ENCODE results near the gene ABCC12. TPM values are rescaled to one million over a fixed set of nuclear protein-coding genes. Genes with fewer than 3 reads are reported as not detected.

ABCC12 gene
- total RNA-seq, 1 experiment from 2014 or later = not detected

DNA sequence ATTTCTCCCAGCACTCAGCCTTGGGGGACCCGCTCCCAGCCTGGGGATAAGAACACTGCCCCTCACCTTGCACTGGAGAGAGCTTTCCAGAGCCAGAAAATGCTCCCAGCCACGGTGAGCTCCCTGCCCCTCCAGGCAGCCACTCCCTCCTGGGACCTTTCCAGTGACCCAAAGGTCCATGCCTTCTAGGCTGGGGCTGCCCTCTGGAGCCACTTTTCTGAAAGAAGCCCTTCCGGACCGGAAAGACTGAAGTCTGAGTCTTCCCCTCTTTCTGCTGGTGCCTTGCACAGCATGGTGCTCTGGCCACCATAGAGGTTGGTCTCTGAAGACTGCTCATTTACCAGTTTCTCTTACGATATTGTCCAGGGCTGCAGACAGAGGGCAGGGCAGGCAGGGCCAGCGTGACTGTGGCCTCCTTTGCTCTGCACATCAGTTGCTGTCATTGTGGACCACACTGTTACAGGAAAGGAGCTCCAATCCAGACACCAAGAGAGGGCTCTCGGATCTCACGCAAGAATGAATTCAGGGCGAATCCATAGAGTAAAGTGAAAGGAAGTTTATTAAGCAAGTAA is 7.1 kb upstream of the ABCC12 start (continued):
- TF ChIP-seq ESRRA (CRISPR knock-in tag; IDR thresholded peaks at IDR 0.05; ENCODE audit: borderline replicate concordance) (no peak), HMGXB4 (CRISPR knock-in tag; IDR thresholded peaks at IDR 0.05) (no peak), PRRX2 (CRISPR knock-in tag; IDR thresholded peaks at IDR 0.05) (no peak), ZNF138 (CRISPR knock-in tag; conservative IDR thresholded peaks at IDR 0.05) (no peak), ATF6 (CRISPR knock-in tag; IDR thresholded peaks at IDR 0.05) (no peak), TEAD1 (CRISPR knock-in tag; IDR thresholded peaks at IDR 0.05) (no peak), NFYB (CRISPR knock-in tag; conservative IDR thresholded peaks at IDR 0.05; ENCODE audit: low read depth) (no peak), CBFB (CRISPR knock-in tag; IDR thresholded peaks at IDR 0.05; ENCODE audit: low read depth) (no peak), ERG (CRISPR knock-in tag; IDR thresholded peaks at IDR 0.05) (no peak)

GRCh38 chr16:48161906-48162305 is 6.1 kb upstream of the ABCC12 start:
- H3K4me1 Mint-ChIP-seq = peaks cover 28% of the 10 kb centered on the region
- no peak for ATAC-seq
- CTCF ChIA-PET = interaction anchor here (1.0 kb wide), 1 partner anchor 1020 kb away, joined by 4 read pairs; no protein-coding TSS in a partner anchor

More at GRCh38 chr16:48161906-48162305, 6.1 kb upstream of the ABCC12 start:
- Mint-ChIP-seq H3K9me3 (no peaks in the 10 kb centered on the region), H3K36me3 (no peaks in the 10 kb centered on the region), H3K4me3 (no peak overlapping the region), H3K27me3 (ENCODE audit: low read depth) (peaks cover 7% of the 10 kb centered on the region), H3K27ac (no peak overlapping the region)
- TF ChIP-seq, protein P1, sequence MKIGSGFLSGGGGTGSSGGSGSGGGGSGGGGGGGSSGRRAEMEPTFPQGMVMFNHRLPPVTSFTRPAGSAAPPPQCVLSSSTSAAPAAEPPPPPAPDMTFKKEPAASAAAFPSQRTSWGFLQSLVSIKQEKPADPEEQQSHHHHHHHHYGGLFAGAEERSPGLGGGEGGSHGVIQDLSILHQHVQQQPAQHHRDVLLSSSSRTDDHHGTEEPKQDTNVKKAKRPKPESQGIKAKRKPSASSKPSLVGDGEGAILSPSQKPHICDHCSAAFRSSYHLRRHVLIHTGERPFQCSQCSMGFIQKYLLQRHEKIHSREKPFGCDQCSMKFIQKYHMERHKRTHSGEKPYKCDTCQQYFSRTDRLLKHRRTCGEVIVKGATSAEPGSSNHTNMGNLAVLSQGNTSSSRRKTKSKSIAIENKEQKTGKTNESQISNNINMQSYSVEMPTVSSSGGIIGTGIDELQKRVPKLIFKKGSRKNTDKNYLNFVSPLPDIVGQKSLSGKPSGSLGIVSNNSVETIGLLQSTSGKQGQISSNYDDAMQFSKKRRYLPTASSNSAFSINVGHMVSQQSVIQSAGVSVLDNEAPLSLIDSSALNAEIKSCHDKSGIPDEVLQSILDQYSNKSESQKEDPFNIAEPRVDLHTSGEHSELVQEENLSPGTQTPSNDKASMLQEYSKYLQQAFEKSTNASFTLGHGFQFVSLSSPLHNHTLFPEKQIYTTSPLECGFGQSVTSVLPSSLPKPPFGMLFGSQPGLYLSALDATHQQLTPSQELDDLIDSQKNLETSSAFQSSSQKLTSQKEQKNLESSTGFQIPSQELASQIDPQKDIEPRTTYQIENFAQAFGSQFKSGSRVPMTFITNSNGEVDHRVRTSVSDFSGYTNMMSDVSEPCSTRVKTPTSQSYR (CRISPR knock-in tag; IDR thresholded peaks at IDR 0.05) = no peak
- TF ChIP-seq, protein P2, sequence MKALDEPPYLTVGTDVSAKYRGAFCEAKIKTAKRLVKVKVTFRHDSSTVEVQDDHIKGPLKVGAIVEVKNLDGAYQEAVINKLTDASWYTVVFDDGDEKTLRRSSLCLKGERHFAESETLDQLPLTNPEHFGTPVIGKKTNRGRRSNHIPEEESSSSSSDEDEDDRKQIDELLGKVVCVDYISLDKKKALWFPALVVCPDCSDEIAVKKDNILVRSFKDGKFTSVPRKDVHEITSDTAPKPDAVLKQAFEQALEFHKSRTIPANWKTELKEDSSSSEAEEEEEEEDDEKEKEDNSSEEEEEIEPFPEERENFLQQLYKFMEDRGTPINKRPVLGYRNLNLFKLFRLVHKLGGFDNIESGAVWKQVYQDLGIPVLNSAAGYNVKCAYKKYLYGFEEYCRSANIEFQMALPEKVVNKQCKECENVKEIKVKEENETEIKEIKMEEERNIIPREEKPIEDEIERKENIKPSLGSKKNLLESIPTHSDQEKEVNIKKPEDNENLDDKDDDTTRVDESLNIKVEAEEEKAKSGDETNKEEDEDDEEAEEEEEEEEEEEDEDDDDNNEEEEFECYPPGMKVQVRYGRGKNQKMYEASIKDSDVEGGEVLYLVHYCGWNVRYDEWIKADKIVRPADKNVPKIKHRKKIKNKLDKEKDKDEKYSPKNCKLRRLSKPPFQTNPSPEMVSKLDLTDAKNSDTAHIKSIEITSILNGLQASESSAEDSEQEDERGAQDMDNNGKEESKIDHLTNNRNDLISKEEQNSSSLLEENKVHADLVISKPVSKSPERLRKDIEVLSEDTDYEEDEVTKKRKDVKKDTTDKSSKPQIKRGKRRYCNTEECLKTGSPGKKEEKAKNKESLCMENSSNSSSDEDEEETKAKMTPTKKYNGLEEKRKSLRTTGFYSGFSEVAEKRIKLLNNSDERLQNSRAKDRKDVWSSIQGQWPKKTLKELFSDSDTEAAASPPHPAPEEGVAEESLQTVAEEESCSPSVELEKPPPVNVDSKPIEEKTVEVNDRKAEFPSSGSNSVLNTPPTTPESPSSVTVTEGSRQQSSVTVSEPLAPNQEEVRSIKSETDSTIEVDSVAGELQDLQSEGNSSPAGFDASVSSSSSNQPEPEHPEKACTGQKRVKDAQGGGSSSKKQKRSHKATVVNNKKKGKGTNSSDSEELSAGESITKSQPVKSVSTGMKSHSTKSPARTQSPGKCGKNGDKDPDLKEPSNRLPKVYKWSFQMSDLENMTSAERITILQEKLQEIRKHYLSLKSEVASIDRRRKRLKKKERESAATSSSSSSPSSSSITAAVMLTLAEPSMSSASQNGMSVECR (CRISPR knock-in tag; IDR thresholded peaks at IDR 0.05; ENCODE audit: borderline replicate concordance) = no peak
- no peak for TF ChIP-seq ZNF121 (CRISPR knock-in tag; IDR thresholded peaks at IDR 0.05)
- TF ChIP-seq IRF2 (CRISPR knock-in tag; IDR thresholded peaks at IDR 0.05; ENCODE audit: borderline replicate concordance, low read depth) = no peak
- TF ChIP-seq ZNF138 (CRISPR knock-in tag; conservative IDR thresholded peaks at IDR 0.05) = no peak
- no peak for TF ChIP-seq OVOL2 (CRISPR knock-in tag; IDR thresholded peaks at IDR 0.05; ENCODE audit: borderline replicate concordance)
- TF ChIP-seq NFE2L1 (CRISPR knock-in tag; IDR thresholded peaks at IDR 0.05) = no peak
- no peak for TF ChIP-seq USF2 (CRISPR knock-in tag; IDR thresholded peaks at IDR 0.05)
- TF ChIP-seq, protein P3, sequence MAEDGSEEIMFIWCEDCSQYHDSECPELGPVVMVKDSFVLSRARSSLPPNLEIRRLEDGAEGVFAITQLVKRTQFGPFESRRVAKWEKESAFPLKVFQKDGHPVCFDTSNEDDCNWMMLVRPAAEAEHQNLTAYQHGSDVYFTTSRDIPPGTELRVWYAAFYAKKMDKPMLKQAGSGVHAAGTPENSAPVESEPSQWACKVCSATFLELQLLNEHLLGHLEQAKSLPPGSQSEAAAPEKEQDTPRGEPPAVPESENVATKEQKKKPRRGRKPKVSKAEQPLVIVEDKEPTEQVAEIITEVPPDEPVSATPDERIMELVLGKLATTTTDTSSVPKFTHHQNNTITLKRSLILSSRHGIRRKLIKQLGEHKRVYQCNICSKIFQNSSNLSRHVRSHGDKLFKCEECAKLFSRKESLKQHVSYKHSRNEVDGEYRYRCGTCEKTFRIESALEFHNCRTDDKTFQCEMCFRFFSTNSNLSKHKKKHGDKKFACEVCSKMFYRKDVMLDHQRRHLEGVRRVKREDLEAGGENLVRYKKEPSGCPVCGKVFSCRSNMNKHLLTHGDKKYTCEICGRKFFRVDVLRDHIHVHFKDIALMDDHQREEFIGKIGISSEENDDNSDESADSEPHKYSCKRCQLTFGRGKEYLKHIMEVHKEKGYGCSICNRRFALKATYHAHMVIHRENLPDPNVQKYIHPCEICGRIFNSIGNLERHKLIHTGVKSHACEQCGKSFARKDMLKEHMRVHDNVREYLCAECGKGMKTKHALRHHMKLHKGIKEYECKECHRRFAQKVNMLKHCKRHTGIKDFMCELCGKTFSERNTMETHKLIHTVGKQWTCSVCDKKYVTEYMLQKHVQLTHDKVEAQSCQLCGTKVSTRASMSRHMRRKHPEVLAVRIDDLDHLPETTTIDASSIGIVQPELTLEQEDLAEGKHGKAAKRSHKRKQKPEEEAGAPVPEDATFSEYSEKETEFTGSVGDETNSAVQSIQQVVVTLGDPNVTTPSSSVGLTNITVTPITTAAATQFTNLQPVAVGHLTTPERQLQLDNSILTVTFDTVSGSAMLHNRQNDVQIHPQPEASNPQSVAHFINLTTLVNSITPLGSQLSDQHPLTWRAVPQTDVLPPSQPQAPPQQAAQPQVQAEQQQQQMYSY (CRISPR knock-in tag; IDR thresholded peaks at IDR 0.05) = no peak
- DNase-seq (ENCODE audit: low spot score) = no peak
- POLR2A ChIA-PET = no interaction called here
